ENCODE measurements around the gene TRMT10B.

DNA sequence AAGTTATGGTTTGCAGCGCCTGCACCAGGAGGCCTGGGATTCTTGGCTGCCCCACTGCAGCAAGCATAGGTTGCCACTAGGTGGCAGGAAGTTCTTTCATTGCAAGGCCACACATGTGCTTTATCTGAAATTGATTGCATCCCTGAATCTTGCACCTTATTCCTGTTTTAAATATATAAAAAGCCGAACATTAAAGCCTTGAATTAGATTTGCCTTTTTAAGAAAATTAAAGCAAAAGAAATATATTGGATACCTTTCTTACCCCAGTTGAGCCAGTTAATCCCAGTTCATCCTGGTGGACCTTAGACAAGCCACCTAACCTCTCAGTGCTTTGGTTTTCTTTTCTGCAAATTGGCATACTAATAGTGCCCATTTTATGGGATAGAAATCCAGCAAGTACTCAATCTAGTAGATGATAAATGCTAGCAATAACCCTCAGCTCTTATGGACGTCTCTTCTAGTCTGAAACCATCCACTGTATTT, 6.3 kb upstream of the TRMT10B start:
- TF ChIP-seq, protein P1, sequence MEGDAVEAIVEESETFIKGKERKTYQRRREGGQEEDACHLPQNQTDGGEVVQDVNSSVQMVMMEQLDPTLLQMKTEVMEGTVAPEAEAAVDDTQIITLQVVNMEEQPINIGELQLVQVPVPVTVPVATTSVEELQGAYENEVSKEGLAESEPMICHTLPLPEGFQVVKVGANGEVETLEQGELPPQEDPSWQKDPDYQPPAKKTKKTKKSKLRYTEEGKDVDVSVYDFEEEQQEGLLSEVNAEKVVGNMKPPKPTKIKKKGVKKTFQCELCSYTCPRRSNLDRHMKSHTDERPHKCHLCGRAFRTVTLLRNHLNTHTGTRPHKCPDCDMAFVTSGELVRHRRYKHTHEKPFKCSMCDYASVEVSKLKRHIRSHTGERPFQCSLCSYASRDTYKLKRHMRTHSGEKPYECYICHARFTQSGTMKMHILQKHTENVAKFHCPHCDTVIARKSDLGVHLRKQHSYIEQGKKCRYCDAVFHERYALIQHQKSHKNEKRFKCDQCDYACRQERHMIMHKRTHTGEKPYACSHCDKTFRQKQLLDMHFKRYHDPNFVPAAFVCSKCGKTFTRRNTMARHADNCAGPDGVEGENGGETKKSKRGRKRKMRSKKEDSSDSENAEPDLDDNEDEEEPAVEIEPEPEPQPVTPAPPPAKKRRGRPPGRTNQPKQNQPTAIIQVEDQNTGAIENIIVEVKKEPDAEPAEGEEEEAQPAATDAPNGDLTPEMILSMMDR (IDR thresholded peaks at IDR 0.05; ENCODE audit: poor library complexity), result peak; percentile 87
- TF ChIP-seq EZH2 (IDR thresholded peaks at IDR 0.05; ENCODE audit: borderline replicate concordance) (no peak), EZH2phosphoT487 (IDR thresholded peaks at IDR 0.05; ENCODE audit: low read depth, severe bottlenecking, unreplicated experiment) (no peak)
